ENCODE measurements around the gene MRLN.

The MRLN gene

GRCh38 chr10:59702347-59702746 lies 50.9 kb downstream of the MRLN start:
- DNase-seq, result no peak

- DNase-seq, result no peak
Observed at GRCh38 chr10:59700709-59701108, 52.5 kb downstream of the MRLN start.

GRCh38 chr10:59698326-59698725 lies 54.9 kb downstream of the MRLN start:
- DNase-seq, result no peak

GRCh38 chr10:59695637-59696036 lies 57.6 kb downstream of the MRLN start:
- DNase-seq, result no peak

GRCh38 chr10:59694936-59695335 lies 58.3 kb downstream of the MRLN start:
- DNase-seq, result no peak

GRCh38 chr10:59692113-59692512 lies 61.1 kb downstream of the MRLN start:
- DNase-seq, result no peak

- DNase-seq, result no peak
Observed at GRCh38 chr10:59688921-59689351, 64.3 kb downstream of the MRLN start.

GRCh38 chr10:59687657-59688056 lies 65.6 kb downstream of the MRLN start:
- DNase-seq, result no peak
